Measurements from ENCODE around the gene THSD7B.

DNA sequence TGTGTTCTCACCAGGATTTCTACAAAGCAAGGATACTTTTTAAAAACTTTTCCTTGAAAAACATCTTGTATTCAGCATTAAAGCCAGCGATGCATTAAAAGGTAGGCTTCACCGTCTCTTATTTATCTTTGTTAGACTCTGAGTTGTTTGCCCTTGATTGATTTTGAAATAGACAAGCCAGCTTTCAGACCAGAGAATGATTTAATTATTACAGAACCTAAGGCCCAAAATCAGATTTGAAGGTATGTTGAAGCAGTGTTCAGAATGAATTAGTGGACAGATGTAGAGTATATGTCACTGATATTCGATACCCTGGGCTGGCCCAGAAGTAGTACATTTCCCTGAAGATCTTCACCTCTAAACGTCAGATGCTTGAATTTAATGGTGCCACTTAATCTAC lies 136.4 kb downstream of the THSD7B start:
- TF ChIP-seq JUN (IDR thresholded peaks at IDR 0.05): no peak
- TF ChIP-seq, protein P1, sequence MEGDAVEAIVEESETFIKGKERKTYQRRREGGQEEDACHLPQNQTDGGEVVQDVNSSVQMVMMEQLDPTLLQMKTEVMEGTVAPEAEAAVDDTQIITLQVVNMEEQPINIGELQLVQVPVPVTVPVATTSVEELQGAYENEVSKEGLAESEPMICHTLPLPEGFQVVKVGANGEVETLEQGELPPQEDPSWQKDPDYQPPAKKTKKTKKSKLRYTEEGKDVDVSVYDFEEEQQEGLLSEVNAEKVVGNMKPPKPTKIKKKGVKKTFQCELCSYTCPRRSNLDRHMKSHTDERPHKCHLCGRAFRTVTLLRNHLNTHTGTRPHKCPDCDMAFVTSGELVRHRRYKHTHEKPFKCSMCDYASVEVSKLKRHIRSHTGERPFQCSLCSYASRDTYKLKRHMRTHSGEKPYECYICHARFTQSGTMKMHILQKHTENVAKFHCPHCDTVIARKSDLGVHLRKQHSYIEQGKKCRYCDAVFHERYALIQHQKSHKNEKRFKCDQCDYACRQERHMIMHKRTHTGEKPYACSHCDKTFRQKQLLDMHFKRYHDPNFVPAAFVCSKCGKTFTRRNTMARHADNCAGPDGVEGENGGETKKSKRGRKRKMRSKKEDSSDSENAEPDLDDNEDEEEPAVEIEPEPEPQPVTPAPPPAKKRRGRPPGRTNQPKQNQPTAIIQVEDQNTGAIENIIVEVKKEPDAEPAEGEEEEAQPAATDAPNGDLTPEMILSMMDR (IDR thresholded peaks at IDR 0.05): no peak
- TF ChIP-seq, protein P2, sequence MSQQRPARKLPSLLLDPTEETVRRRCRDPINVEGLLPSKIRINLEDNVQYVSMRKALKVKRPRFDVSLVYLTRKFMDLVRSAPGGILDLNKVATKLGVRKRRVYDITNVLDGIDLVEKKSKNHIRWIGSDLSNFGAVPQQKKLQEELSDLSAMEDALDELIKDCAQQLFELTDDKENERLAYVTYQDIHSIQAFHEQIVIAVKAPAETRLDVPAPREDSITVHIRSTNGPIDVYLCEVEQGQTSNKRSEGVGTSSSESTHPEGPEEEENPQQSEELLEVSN (IDR thresholded peaks at IDR 0.05; ENCODE audit: borderline replicate concordance, low read depth): no peak
- no peak for TF ChIP-seq ZSCAN20 (CRISPR knock-in tag; IDR thresholded peaks at IDR 0.05)
- no peak for TF ChIP-seq SMC3 (IDR thresholded peaks at IDR 0.05)
- TF ChIP-seq POLR2AphosphoS2 (conservative IDR thresholded peaks at IDR 0.05; ENCODE audit: low read length): no peak
- TF ChIP-seq, protein P3, sequence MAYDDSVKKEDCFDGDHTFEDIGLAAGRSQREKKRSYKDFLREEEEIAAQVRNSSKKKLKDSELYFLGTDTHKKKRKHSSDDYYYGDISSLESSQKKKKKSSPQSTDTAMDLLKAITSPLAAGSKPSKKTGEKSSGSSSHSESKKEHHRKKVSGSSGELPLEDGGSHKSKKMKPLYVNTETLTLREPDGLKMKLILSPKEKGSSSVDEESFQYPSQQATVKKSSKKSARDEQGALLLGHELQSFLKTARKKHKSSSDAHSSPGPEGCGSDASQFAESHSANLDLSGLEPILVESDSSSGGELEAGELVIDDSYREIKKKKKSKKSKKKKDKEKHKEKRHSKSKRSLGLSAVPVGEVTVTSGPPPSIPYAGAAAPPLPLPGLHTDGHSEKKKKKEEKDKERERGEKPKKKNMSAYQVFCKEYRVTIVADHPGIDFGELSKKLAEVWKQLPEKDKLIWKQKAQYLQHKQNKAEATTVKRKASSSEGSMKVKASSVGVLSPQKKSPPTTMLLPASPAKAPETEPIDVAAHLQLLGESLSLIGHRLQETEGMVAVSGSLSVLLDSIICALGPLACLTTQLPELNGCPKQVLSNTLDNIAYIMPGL (CRISPR knock-in tag; IDR thresholded peaks at IDR 0.05; ENCODE audit: borderline replicate concordance): no peak
